Testis (tissue), 3 donors: ENCODE data around the gene A2M. TPM values are rescaled to one million over a fixed set of nuclear protein-coding genes. Genes with fewer than 3 reads are reported as not detected.

Source experiments
- DNase-seq: peaks from one replicate; pipeline ENCODE4 v3.0.0-alpha.2; 2019
- H3K27ac ChIP-seq, 2 donors: fragments of 200-600 bp; sonication (generic); one replicate each; pipeline ENCODE4 v1.5.1; 2019
- H3K27me3 ChIP-seq: fragments of 200-600 bp; sonication (generic); one replicate; pipeline ENCODE4 v1.5.1; 2019
- H3K36me3 ChIP-seq: fragments of 200-600 bp; sonication (generic); one replicate; pipeline ENCODE4 v1.5.1; 2017; ENCODE audit warnings: low read depth; ENCODE audit errors: missing control alignments
- H3K4me1 ChIP-seq: fragments of 200-600 bp; sonication (generic); one replicate; pipeline ENCODE4 v1.5.1; 2019
- H3K4me3 ChIP-seq, 2 donors: fragments of 200-600 bp; sonication (generic); one replicate each; pipeline ENCODE4 v1.5.1; 2017 to 2019
- H3K9me3 ChIP-seq: fragments of 200-600 bp; sonication (generic); one replicate; pipeline ENCODE4 v1.5.1; 2017
- POLR2A ChIP-seq: fragments of 450-650 bp; IDR thresholded peaks from one replicate; pipeline ENCODE4 v1.6.1; 2017; ENCODE audit warnings: antibody characterized with exemption, mild to moderate bottlenecking, moderate library complexity
- WGBS, 2 donors: methylation state at CpG; one replicate each; pipeline ENCODE4 v1.1.5; 2018; 5-methylcytosine and 5-hydroxymethylcytosine counted together
- intact Hi-C: fragments of 100-400 bp; cut with DNase I; formaldehyde crosslinking; loops from one replicate; pipeline ENCODE4 v1.15.1; 2023; ENCODE audit warnings: low total_unique reads
- polyA plus RNA-seq: library from polyadenylated mRNA; stranded (reverse); fragments of 350-450 nt; fragmentation: Illumina TruSeq; extraction: RNeasy Lipid Tissue Mini Kit (QIAGEN cat#74804); gene quantifications from one replicate; pipeline ENCODE4 v1.2.3, GENCODE V29; 2014; ENCODE audit warnings: low read depth, low replicate concordance; ENCODE audit not compliant: insufficient read depth
- total RNA-seq, 2 donors: library from RNA; depleted of rRNA; stranded (reverse); fragments of >200 nt; gene quantifications; one replicate each; pipeline ENCODE4 v1.2.3, GENCODE V29; 2016
- TF ChIP-seq, protein P1 (sequence below), 3 experiments: fragments of 450-650 bp in 2 of 3; fragments of 200-600 bp in 1 of 3; sonication (generic) in 1 of 3; IDR thresholded peaks; one replicate each; pipeline ENCODE4 v1.5.1; 2016 to 2019; ENCODE audit warnings: antibody characterized with exemption in 3 of 3, mild to moderate bottlenecking in 2 of 3, moderate library complexity in 1 of 3

The A2M gene
- total and polyA plus RNA-seq, 3 donors from 2014 or later = 64.2 to 200 (median 151) TPM

- DNase-seq = no peak
- Histone ChIP-seq H3K36me3 (no peaks in the 10 kb centered on the region), H3K27ac (no peak overlapping the region), H3K9me3 (no peaks in the 10 kb centered on the region), H3K4me1 (no peaks in the 10 kb centered on the region), H3K27me3 (no peaks in the 10 kb centered on the region), H3K4me3 (no peak overlapping the region)
- 94 to 96% methylated on average over 2 of the region's 2 CpGs for WGBS, 2 donors
- TF ChIP-seq, protein P1, sequence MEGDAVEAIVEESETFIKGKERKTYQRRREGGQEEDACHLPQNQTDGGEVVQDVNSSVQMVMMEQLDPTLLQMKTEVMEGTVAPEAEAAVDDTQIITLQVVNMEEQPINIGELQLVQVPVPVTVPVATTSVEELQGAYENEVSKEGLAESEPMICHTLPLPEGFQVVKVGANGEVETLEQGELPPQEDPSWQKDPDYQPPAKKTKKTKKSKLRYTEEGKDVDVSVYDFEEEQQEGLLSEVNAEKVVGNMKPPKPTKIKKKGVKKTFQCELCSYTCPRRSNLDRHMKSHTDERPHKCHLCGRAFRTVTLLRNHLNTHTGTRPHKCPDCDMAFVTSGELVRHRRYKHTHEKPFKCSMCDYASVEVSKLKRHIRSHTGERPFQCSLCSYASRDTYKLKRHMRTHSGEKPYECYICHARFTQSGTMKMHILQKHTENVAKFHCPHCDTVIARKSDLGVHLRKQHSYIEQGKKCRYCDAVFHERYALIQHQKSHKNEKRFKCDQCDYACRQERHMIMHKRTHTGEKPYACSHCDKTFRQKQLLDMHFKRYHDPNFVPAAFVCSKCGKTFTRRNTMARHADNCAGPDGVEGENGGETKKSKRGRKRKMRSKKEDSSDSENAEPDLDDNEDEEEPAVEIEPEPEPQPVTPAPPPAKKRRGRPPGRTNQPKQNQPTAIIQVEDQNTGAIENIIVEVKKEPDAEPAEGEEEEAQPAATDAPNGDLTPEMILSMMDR (IDR thresholded peaks at IDR 0.05) = no peak
- no peak for TF ChIP-seq POLR2A
- intact Hi-C loops = no loop called here
These were observed 31.9 kb downstream of the A2M start for GRCh38 chr12:9083793-9084192.

- H3K4me1 ChIP-seq = no peaks in the 10 kb centered on the region
- no peak overlapping the region for H3K4me3 ChIP-seq
- intact Hi-C loops = no loop called here
- no peaks in the 10 kb centered on the region for H3K36me3 ChIP-seq
- TF ChIP-seq, protein P1 (IDR thresholded peaks at IDR 0.05) = no peak
- TF ChIP-seq POLR2A = no peak
- H3K27ac ChIP-seq = no peak overlapping the region
- DNase-seq = no peak
- no peaks in the 10 kb centered on the region for H3K27me3 ChIP-seq
- H3K9me3 ChIP-seq = no peaks in the 10 kb centered on the region
- WGBS, 2 donors = 93 to 100% methylated on average over 3 of the region's 3 CpGs
These were observed 33.9 kb downstream of the A2M start for GRCh38 chr12:9081667-9082427.

GRCh38 chr12:9079883-9080675 is 35.6 kb downstream of the A2M start:
- Histone ChIP-seq H3K9me3 (no peaks in the 10 kb centered on the region), H3K4me3 (no peak overlapping the region), H3K27ac (no peak overlapping the region), H3K36me3 (no peaks in the 10 kb centered on the region), H3K4me1 (no peaks in the 10 kb centered on the region), H3K27me3 (no peaks in the 10 kb centered on the region)
- WGBS, 2 donors = 91 to 94% methylated on average over 5 of the region's 5 CpGs
- intact Hi-C loops = no loop called here
- no peak for DNase-seq
- TF ChIP-seq, protein P1 (IDR thresholded peaks at IDR 0.05) = no peak
- TF ChIP-seq POLR2A = no peak

GRCh38 chr12:9079082-9079481 is 36.6 kb downstream of the A2M start:
- Histone ChIP-seq H3K9me3 (no peaks in the 10 kb centered on the region), H3K27ac (no peak overlapping the region), H3K27me3 (no peaks in the 10 kb centered on the region), H3K36me3 (no peaks in the 10 kb centered on the region), H3K4me3 (no peak overlapping the region), H3K4me1 (no peaks in the 10 kb centered on the region)
- TF ChIP-seq, protein P1 (IDR thresholded peaks at IDR 0.05) = no peak
- TF ChIP-seq POLR2A = no peak
- DNase-seq = no peak
- intact Hi-C loops = no loop called here
- WGBS, 2 donors = 86 to 93% methylated on average over 3 of the region's 3 CpGs
